ENCODE measurements around the gene RBMY1F.
"Not testable (repeated sequence)": the region's sequence is repeated elsewhere in the genome, so short reads cannot be mapped to it uniquely, and the experiment has no call there.

Gene RBMY1F

DNA sequence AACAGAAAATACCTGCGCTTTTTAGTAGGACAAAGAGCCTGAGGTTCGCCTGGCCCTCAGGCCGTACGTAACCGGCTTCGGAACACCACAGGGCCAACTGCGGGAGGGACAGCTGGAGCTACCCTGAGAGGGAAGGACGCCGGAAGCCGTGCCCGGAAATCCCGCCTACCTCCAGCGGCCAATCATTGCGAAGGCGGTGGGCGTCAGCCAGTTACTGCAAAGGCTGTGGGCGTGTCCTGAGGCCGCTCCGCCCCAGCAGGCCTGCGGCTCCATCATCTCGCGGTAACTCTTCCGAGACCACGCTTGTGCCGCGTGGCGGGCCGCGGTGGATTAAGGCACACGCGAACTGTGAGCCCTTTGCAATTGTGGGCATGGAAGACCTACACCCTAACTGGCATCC, at the start of gene RBMY1F:
RBMY1F (minus strand) TSS at position 101 of the 400 bp plus-strand sequence. CDS start 1,954 bp downstream, outside the sequence.
- not testable (repeated sequence) for DNase-seq (ENCODE audit: low spot score)

GRCh38 chrY:22151144-22151543, 31.6 kb downstream of the RBMY1F start:
- DNase-seq (ENCODE audit: low spot score), result not testable (repeated sequence)

- not testable (repeated sequence) for DNase-seq (ENCODE audit: low spot score)
These were observed 41.6 kb downstream of the RBMY1F start for GRCh38 chrY:22141011-22141695.

DNA sequence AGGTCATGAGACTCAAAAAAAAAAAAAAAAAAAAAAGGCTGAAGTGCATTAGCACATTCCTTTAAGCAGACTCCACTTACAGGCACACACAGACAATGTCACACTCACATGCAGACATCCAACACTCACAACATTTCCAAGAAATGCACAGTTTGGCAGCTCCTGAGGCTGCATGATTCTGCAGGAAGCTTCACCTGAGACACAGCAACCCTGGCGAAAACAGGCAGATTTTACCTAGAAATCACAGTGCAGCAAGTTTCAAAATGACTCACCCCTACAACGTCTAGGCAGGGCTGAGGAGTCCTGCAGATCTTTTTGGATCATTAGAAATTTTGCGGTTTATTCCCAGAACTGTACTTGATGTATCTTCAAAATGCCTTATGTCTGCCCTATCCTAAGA, 48.0 kb downstream of the RBMY1F start:
- DNase-seq (ENCODE audit: low spot score), result not testable (repeated sequence)

DNA sequence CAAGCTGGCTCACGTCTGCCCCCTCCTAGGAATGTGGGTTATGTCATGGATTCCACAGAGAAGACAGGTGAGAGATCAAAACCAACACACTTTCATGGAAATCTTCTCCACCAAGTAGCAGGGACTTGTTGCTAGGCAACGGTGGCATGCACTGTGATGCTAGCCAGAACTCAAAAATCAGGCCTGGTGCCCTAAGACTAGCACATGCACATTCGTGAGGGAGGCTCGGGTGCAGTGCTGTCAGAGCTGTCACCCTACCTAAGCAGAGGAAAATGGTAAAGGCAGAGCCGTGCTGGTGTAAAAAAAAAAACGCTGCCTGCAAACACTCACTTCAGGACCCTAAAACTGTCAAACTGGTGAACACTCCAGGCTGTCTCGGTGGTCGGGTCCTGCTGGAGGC, 52.2 kb downstream of the RBMY1F start:
- DNase-seq (ENCODE audit: low spot score), result not testable (repeated sequence)

Data from AG08396 (cell line).